Lower leg skin (tissue), 3 donors: ENCODE measurements around the gene SS18L1.

Source experiments
- CTCF ChIP-seq, 3 donors: fragments of 450-650 bp; IDR thresholded peaks; one replicate each; pipeline ENCODE4 v1.5.1; 2016; ENCODE audit warnings: antibody characterized with exemption in 3 of 3, mild to moderate bottlenecking in 3 of 3, moderate library complexity in 2 of 3
- POLR2A ChIP-seq, 2 donors: fragments of 450-650 bp; IDR thresholded peaks; one replicate each; pipeline ENCODE4 v1.6.1; 2016 to 2017; ENCODE audit warnings: antibody characterized with exemption in 2 of 2, mild to moderate bottlenecking in 1 of 2, moderate library complexity in 1 of 2

- TF ChIP-seq CTCF (IDR thresholded peaks at IDR 0.05) (no peak), POLR2A (IDR thresholded peaks at IDR 0.05) (no peak)
These were observed 4.7 kb upstream of the SS18L1 start for GRCh38 chr20:62138912-62139311.
